Measurements from ENCODE around the gene XPNPEP1.

XPNPEP1 gene

GRCh38 chr10:109898007-109898406, 25.3 kb downstream of the XPNPEP1 start:
- no peak overlapping the region for H2AK5ac ChIP-seq (ENCODE audit: low read length)
- no peak overlapping the region for H3K4me3 ChIP-seq (ENCODE audit: low read depth, low read length)
- no peak overlapping the region for H3K14ac ChIP-seq (ENCODE audit: low read length)
- H2BK120ac ChIP-seq (ENCODE audit: insufficient read depth, low read length, poor library complexity): no peak overlapping the region
- no peaks in the 10 kb centered on the region for H3K9me3 ChIP-seq (ENCODE audit: insufficient read depth, low read depth, low read length)
- no CpG with 5 or more reads among the region's 6 CpGs for WGBS (ENCODE audit: extremely low coverage, insufficient coverage, insufficient read length)
- H3K79me2 ChIP-seq (ENCODE audit: control insufficient read depth, insufficient read depth, low read length, poor library complexity): no peaks in the 10 kb centered on the region
- H2BK5ac ChIP-seq (ENCODE audit: low read depth, low read length, poor library complexity): no peak overlapping the region
- no peaks in the 10 kb centered on the region for H3K27me3 ChIP-seq (ENCODE audit: insufficient read depth, low read length)
- DNase-seq: no peak
- no peak overlapping the region for H2AFZ ChIP-seq (ENCODE audit: insufficient read depth, low read length, poor library complexity)
- H4K12ac ChIP-seq (ENCODE audit: low read depth, low read length): no peak overlapping the region
- no peak overlapping the region for H3K4ac ChIP-seq (ENCODE audit: low read depth, low read length)
- H3K27ac ChIP-seq (ENCODE audit: low read depth, low read length): no peak overlapping the region
- H3K4me2 ChIP-seq (ENCODE audit: low read length): no peak overlapping the region
- H4K91ac ChIP-seq (ENCODE audit: low read depth, low read length): no peak overlapping the region
- peaks cover 10% of the 10 kb centered on the region for H3K79me1 ChIP-seq (ENCODE audit: low read length)
- peaks cover 15% of the 10 kb centered on the region in 2 experiments for H3K4me1 ChIP-seq (ENCODE audit: control insufficient read depth in 1 of 2, insufficient read depth in 2 of 2, low read length in 2 of 2)
- H3K23ac ChIP-seq (ENCODE audit: low read length): no peak overlapping the region
- no peak overlapping the region for H2BK12ac ChIP-seq (ENCODE audit: low read length)
- H3K9ac ChIP-seq (ENCODE audit: low read length): no peak overlapping the region
- H3K36me3 ChIP-seq (ENCODE audit: control insufficient read depth in 1 of 2, insufficient read depth in 2 of 2, low read length in 2 of 2): peaks cover 0 to 2% of the 10 kb centered on the region in 2 experiments
- H4K8ac ChIP-seq (ENCODE audit: low read depth, low read length): no peak overlapping the region
- no peak overlapping the region for H3K18ac ChIP-seq (ENCODE audit: low read length)

- Histone ChIP-seq H3K9ac (ENCODE audit: low read length) (no peak overlapping the region), H3K18ac (ENCODE audit: low read length) (no peak overlapping the region)
Measured at GRCh38 chr10:109895848-109896247, 27.5 kb downstream of the XPNPEP1 start.

GRCh38 chr10:109895095-109895818, 28.1 kb downstream of the XPNPEP1 start:
- no peak overlapping the region for H3K9ac ChIP-seq (ENCODE audit: low read length)
- H3K79me2 ChIP-seq (ENCODE audit: control insufficient read depth, insufficient read depth, low read length, poor library complexity): peaks cover 4% of the 10 kb centered on the region
- no peak overlapping the region for H3K4me2 ChIP-seq (ENCODE audit: low read length)
- H3K36me3 ChIP-seq (ENCODE audit: control insufficient read depth in 1 of 2, insufficient read depth in 2 of 2, low read length in 2 of 2): peaks cover 2 to 12% of the 10 kb centered on the region in 2 experiments
- WGBS (ENCODE audit: extremely low coverage, insufficient coverage, insufficient read length): no CpG with 5 or more reads among the region's 7 CpGs
- H2AK5ac ChIP-seq (ENCODE audit: low read length): peak overlapping the region; percentile 62
- no peak overlapping the region for H2AFZ ChIP-seq (ENCODE audit: insufficient read depth, low read length, poor library complexity)
- H3K9me3 ChIP-seq (ENCODE audit: insufficient read depth, low read depth, low read length): no peaks in the 10 kb centered on the region
- peak overlapping the region; percentile 70 for H2BK120ac ChIP-seq (ENCODE audit: insufficient read depth, low read length, poor library complexity)
- H3K27me3 ChIP-seq (ENCODE audit: insufficient read depth, low read length): no peaks in the 10 kb centered on the region
- no peak overlapping the region for H3K4me3 ChIP-seq (ENCODE audit: low read depth, low read length)
- H4K8ac ChIP-seq (ENCODE audit: low read depth, low read length): no peak overlapping the region
- peak overlapping the region; percentile 54 for H3K14ac ChIP-seq (ENCODE audit: low read length)
- peak overlapping the region; percentile 38 for H2BK5ac ChIP-seq (ENCODE audit: low read depth, low read length, poor library complexity)
- H3K4me1 ChIP-seq (ENCODE audit: control insufficient read depth in 1 of 2, insufficient read depth in 2 of 2, low read length in 2 of 2): peaks cover 24 to 25% of the 10 kb centered on the region in 2 experiments
- H3K27ac ChIP-seq (ENCODE audit: low read depth, low read length): peak overlapping the region; percentile 88
- H3K23ac ChIP-seq (ENCODE audit: low read length): no peak overlapping the region
- peak overlapping the region; percentile 76 for H2BK12ac ChIP-seq (ENCODE audit: low read length)
- H4K91ac ChIP-seq (ENCODE audit: low read depth, low read length): peak overlapping the region; percentile 84
- DNase-seq: no peak
- H4K12ac ChIP-seq (ENCODE audit: low read depth, low read length): no peak overlapping the region
- H3K79me1 ChIP-seq (ENCODE audit: low read length): peaks cover 15% of the 10 kb centered on the region
- H3K4ac ChIP-seq (ENCODE audit: low read depth, low read length): peak overlapping the region; percentile 39
- peak overlapping the region; percentile 67 for H3K18ac ChIP-seq (ENCODE audit: low read length)

More at GRCh38 chr10:109895848-109896247, 27.5 kb downstream of the XPNPEP1 start:
- no peaks in the 10 kb centered on the region for H3K9me3 ChIP-seq (ENCODE audit: insufficient read depth, low read depth, low read length)
- H4K8ac ChIP-seq (ENCODE audit: low read depth, low read length): no peak overlapping the region
- H2AK5ac ChIP-seq (ENCODE audit: low read length): no peak overlapping the region
- peaks cover 15% of the 10 kb centered on the region for H3K79me1 ChIP-seq (ENCODE audit: low read length)
- peak overlapping the region; percentile 55 for H4K91ac ChIP-seq (ENCODE audit: low read depth, low read length)
- H4K12ac ChIP-seq (ENCODE audit: low read depth, low read length): no peak overlapping the region
- H2BK5ac ChIP-seq (ENCODE audit: low read depth, low read length, poor library complexity): peak overlapping the region; percentile 38
- H3K36me3 ChIP-seq (ENCODE audit: control insufficient read depth in 1 of 2, insufficient read depth in 2 of 2, low read length in 2 of 2): peaks cover 2 to 10% of the 10 kb centered on the region in 2 experiments
- no peak overlapping the region for H3K23ac ChIP-seq (ENCODE audit: low read length)
- H3K4ac ChIP-seq (ENCODE audit: low read depth, low read length): peak overlapping the region; percentile 21
- H3K27me3 ChIP-seq (ENCODE audit: insufficient read depth, low read length): no peaks in the 10 kb centered on the region
- peak overlapping the region; percentile 88 for H3K27ac ChIP-seq (ENCODE audit: low read depth, low read length)
- peaks cover 24 to 25% of the 10 kb centered on the region in 2 experiments for H3K4me1 ChIP-seq (ENCODE audit: control insufficient read depth in 1 of 2, insufficient read depth in 2 of 2, low read length in 2 of 2)
- no peak overlapping the region for H2AFZ ChIP-seq (ENCODE audit: insufficient read depth, low read length, poor library complexity)
- peaks cover 4% of the 10 kb centered on the region for H3K79me2 ChIP-seq (ENCODE audit: control insufficient read depth, insufficient read depth, low read length, poor library complexity)
- H3K14ac ChIP-seq (ENCODE audit: low read length): no peak overlapping the region
- DNase-seq: no peak
- H2BK12ac ChIP-seq (ENCODE audit: low read length): peak overlapping the region; percentile 31
- H2BK120ac ChIP-seq (ENCODE audit: insufficient read depth, low read length, poor library complexity): no peak overlapping the region
- H3K4me3 ChIP-seq (ENCODE audit: low read depth, low read length): no peak overlapping the region
- no peak overlapping the region for H3K4me2 ChIP-seq (ENCODE audit: low read length)

GRCh38 chr10:109894516-109894915, 28.8 kb downstream of the XPNPEP1 start:
- Histone ChIP-seq H4K8ac (ENCODE audit: low read depth, low read length) (no peak overlapping the region), H4K91ac (ENCODE audit: low read depth, low read length) (no peak overlapping the region), H3K4me1 (ENCODE audit: control insufficient read depth in 1 of 2, insufficient read depth in 2 of 2, low read length in 2 of 2) (peaks cover 24 to 28% of the 10 kb centered on the region in 2 experiments), H3K79me1 (ENCODE audit: low read length) (peaks cover 15% of the 10 kb centered on the region), H2BK12ac (ENCODE audit: low read length) (no peak overlapping the region), H3K79me2 (ENCODE audit: control insufficient read depth, insufficient read depth, low read length, poor library complexity) (peaks cover 4% of the 10 kb centered on the region), H3K4me3 (ENCODE audit: low read depth, low read length) (no peak overlapping the region), H3K27me3 (ENCODE audit: insufficient read depth, low read length) (no peaks in the 10 kb centered on the region), H3K18ac (ENCODE audit: low read length) (no peak overlapping the region), H3K14ac (ENCODE audit: low read length) (no peak overlapping the region), H2BK5ac (ENCODE audit: low read depth, low read length, poor library complexity) (no peak overlapping the region), H3K4ac (ENCODE audit: low read depth, low read length) (peak overlapping the region; percentile 19), H3K4me2 (ENCODE audit: low read length) (no peak overlapping the region), H2AK5ac (ENCODE audit: low read length) (no peak overlapping the region), H2AFZ (ENCODE audit: insufficient read depth, low read length, poor library complexity) (no peak overlapping the region), H3K23ac (ENCODE audit: low read length) (no peak overlapping the region), H3K9me3 (ENCODE audit: insufficient read depth, low read depth, low read length) (no peaks in the 10 kb centered on the region), H3K9ac (ENCODE audit: low read length) (no peak overlapping the region), H2BK120ac (ENCODE audit: insufficient read depth, low read length, poor library complexity) (no peak overlapping the region), H4K12ac (ENCODE audit: low read depth, low read length) (no peak overlapping the region), H3K27ac (ENCODE audit: low read depth, low read length) (peak overlapping the region; percentile 88), H3K36me3 (ENCODE audit: control insufficient read depth in 1 of 2, insufficient read depth in 2 of 2, low read length in 2 of 2) (peaks cover 2 to 12% of the 10 kb centered on the region in 2 experiments)
- no CpG with 5 or more reads among the region's 5 CpGs for WGBS (ENCODE audit: extremely low coverage, insufficient coverage, insufficient read length)
- DNase-seq: no peak

Data from trophoblast cell (in vitro differentiated cells and primary cell).